ENCODE data around the gene MTHFD2.
"Not testable (repeated sequence)": the region's sequence is repeated elsewhere in the genome, so short reads cannot be mapped to it uniquely, and the experiment has no call there.

MTHFD2 gene

GRCh38 chr2:74198461-74199274 lies at the start of gene MTHFD2:
MTHFD2 (plus strand) TSS chr2:74198615; CDS start chr2:74198642, 27 bp downstream.
- peak; percentile 92 to 94 for DNase-seq

- DNase-seq: no peak
Observed at GRCh38 chr2:74149247-74149525, 49.2 kb upstream of the MTHFD2 start.

- DNase-seq: no peak
Observed at GRCh38 chr2:74149570-74150319, 48.7 kb upstream of the MTHFD2 start.

- DNase-seq: no peak
Observed at GRCh38 chr2:74152954-74153353, 45.5 kb upstream of the MTHFD2 start.

GRCh38 chr2:74155830-74156229 lies 42.6 kb upstream of the MTHFD2 start:
- no peak for DNase-seq

GRCh38 chr2:74162951-74163350 lies 35.5 kb upstream of the MTHFD2 start:
- no peak for DNase-seq

GRCh38 chr2:74164761-74165160 lies 33.7 kb upstream of the MTHFD2 start:
- no peak for DNase-seq

GRCh38 chr2:74168739-74169138 lies 29.7 kb upstream of the MTHFD2 start:
- DNase-seq: no peak

- DNase-seq: no peak
Observed at GRCh38 chr2:74174909-74175308, 23.5 kb upstream of the MTHFD2 start.

GRCh38 chr2:74177696-74178095 lies 20.7 kb upstream of the MTHFD2 start:
- no peak for DNase-seq

GRCh38 chr2:74178211-74179062 lies 20.0 kb upstream of the MTHFD2 start, which contains the start of gene MOB1A:
MOB1A (minus strand) TSS chr2:74178879; CDS start chr2:74178674, 205 bp downstream.
- peak; percentile 97 to 98 for DNase-seq

- DNase-seq: no peak
Observed at GRCh38 chr2:74179063-74179865, 19.2 kb upstream of the MTHFD2 start.

GRCh38 chr2:74181739-74182138 lies 16.7 kb upstream of the MTHFD2 start:
- no peak for DNase-seq

GRCh38 chr2:74183878-74184277 lies 14.5 kb upstream of the MTHFD2 start:
- no peak for DNase-seq

- DNase-seq: peak in 1 of 2 donors; percentile 20
Observed at GRCh38 chr2:74186038-74186437, 12.4 kb upstream of the MTHFD2 start.

GRCh38 chr2:74186706-74187105 lies 11.7 kb upstream of the MTHFD2 start:
- not testable (repeated sequence) for DNase-seq

GRCh38 chr2:74188018-74188601 lies 10.3 kb upstream of the MTHFD2 start:
- no peak for DNase-seq

- DNase-seq: no peak
Observed at GRCh38 chr2:74188696-74189095, 9.7 kb upstream of the MTHFD2 start.

GRCh38 chr2:74191596-74192380 lies 6.6 kb upstream of the MTHFD2 start:
- no peak for DNase-seq

- DNase-seq: no peak
Observed at GRCh38 chr2:74194799-74195198, 3.6 kb upstream of the MTHFD2 start.

GRCh38 chr2:74197049-74197448 lies 1.4 kb upstream of the MTHFD2 start:
- DNase-seq: no peak
